WTC11 (cell line): ENCODE measurements around the gene EEFSEC. TPM values are rescaled to one million over a fixed set of nuclear protein-coding genes. Genes with fewer than 3 reads are reported as not detected.

Experiments used
- ATAC-seq: fragments of 200-7000 bp; cut with Tn5 transposase; 2 replicates; pipeline ENCODE4 v1.10.0; 2021; ENCODE audit warnings: mild to moderate bottlenecking, moderate library complexity
- CTCF ChIA-PET: fragments of 300-600 bp; sonication (Branson Sonifier 250); formaldehyde crosslinking; loops from one replicate; lab custom pipeline; 2021; ENCODE audit warnings: antibody characterized with exemption; lab: Charles Lee
- POLR2A ChIA-PET: fragments of 350-600 bp; sonication (Branson Sonifier 250); formaldehyde crosslinking; loops from one replicate; lab custom pipeline; 2021; ENCODE audit warnings: antibody characterized with exemption; lab: Charles Lee
- DNase-seq: peaks from one replicate; pipeline ENCODE4 v3.0.0; 2021; ENCODE audit warnings: low spot score
- H3K27ac Mint-ChIP-seq: 2 replicates; pipeline ENCODE4 v1.8.0; 2021; ENCODE audit warnings: mixed read lengths
- H3K27me3 Mint-ChIP-seq: 2 replicates; pipeline ENCODE4 v1.8.0; 2021; ENCODE audit warnings: low read depth, mild to moderate bottlenecking, moderate library complexity, mixed read lengths
- H3K36me3 Mint-ChIP-seq: 2 replicates; pipeline ENCODE4 v1.8.0; 2021; ENCODE audit warnings: mixed read lengths
- H3K4me1 Mint-ChIP-seq: 2 replicates; pipeline ENCODE4 v1.8.0; 2022; ENCODE audit warnings: mixed read lengths
- H3K4me3 Mint-ChIP-seq: 2 replicates; pipeline ENCODE4 v1.8.0; 2021; ENCODE audit warnings: mild to moderate bottlenecking, moderate library complexity, mixed read lengths
- H3K9me3 Mint-ChIP-seq: 2 replicates; pipeline ENCODE4 v1.8.0; 2021; ENCODE audit warnings: mixed read lengths
- ATF1 ChIP-seq: sonication (generic); formaldehyde crosslinking; IDR thresholded peaks from 2 replicates; pipeline ENCODE4 v1.8.1; 2023; ENCODE audit warnings: mild to moderate bottlenecking, moderate library complexity, missing genetic modification reagents
- CDX4 ChIP-seq: fragments of 250-450 bp; sonication (Bioruptor Pico); IDR thresholded peaks from 2 replicates; pipeline ENCODE4 v1.9.0; 2021; ENCODE audit warnings: moderate library complexity, mild to moderate bottlenecking, inconsistent platforms, borderline replicate concordance
- CREB1 ChIP-seq: sonication (generic); formaldehyde crosslinking; IDR thresholded peaks from 2 replicates; pipeline ENCODE4 v1.8.0; 2023; ENCODE audit warnings: mild to moderate bottlenecking, missing genetic modification reagents
- FOXJ3 ChIP-seq: sonication (generic); formaldehyde crosslinking; IDR thresholded peaks from 2 replicates; pipeline ENCODE4 v1.9.0; 2021; ENCODE audit warnings: missing genetic modification reagents, mild to moderate bottlenecking, borderline replicate concordance
- PRRX2 ChIP-seq: fragments of 250-450 bp; sonication (Bioruptor Pico); IDR thresholded peaks from 2 replicates; pipeline ENCODE4 v1.8.0; 2021; ENCODE audit warnings: mild to moderate bottlenecking
- RELA ChIP-seq: sonication (generic); formaldehyde crosslinking; IDR thresholded peaks from 2 replicates; pipeline ENCODE4 v1.8.1; 2022; ENCODE audit warnings: missing genetic modification reagents, mild to moderate bottlenecking, borderline replicate concordance
- SMAD4 ChIP-seq: sonication (generic); formaldehyde crosslinking; IDR thresholded peaks from 2 replicates; pipeline ENCODE4 v1.8.0; 2022; ENCODE audit warnings: mild to moderate bottlenecking, missing genetic modification reagents
- SOX15 ChIP-seq: fragments of 250-450 bp; sonication (Bioruptor Pico); IDR thresholded peaks from 2 replicates; pipeline ENCODE4 v1.9.0; 2021; ENCODE audit warnings: mild to moderate bottlenecking
- SP1 ChIP-seq: sonication (generic); formaldehyde crosslinking; conservative IDR thresholded peaks from 2 replicates; pipeline ENCODE4 v1.8.1; 2022; ENCODE audit warnings: missing genetic modification reagents
- ZMAT4 ChIP-seq: fragments of 250-450 bp; sonication (Bioruptor Pico); IDR thresholded peaks from 2 replicates; pipeline ENCODE4 v1.9.0; 2021; ENCODE audit warnings: mild to moderate bottlenecking
- ZNF121 ChIP-seq: sonication (generic); formaldehyde crosslinking; IDR thresholded peaks from 2 replicates; pipeline ENCODE4 v1.8.0; 2023; ENCODE audit warnings: missing genetic modification reagents
- ZNF317 ChIP-seq: sonication (generic); formaldehyde crosslinking; IDR thresholded peaks from 2 replicates; pipeline ENCODE4 v1.8.1; 2023; ENCODE audit warnings: low read depth, mild to moderate bottlenecking, moderate library complexity, missing genetic modification reagents, borderline replicate concordance
- total RNA-seq: library from RNA; stranded (reverse); gene quantifications from 3 replicates; pipeline ENCODE4 v1.2.3, GENCODE V29; 2021
- TF ChIP-seq, protein P1 (sequence below): sonication (generic); formaldehyde crosslinking; IDR thresholded peaks from 2 replicates; pipeline ENCODE4 v1.8.0; 2022; ENCODE audit warnings: mild to moderate bottlenecking, missing genetic modification reagents
- TF ChIP-seq, protein P2 (sequence below): sonication (generic); formaldehyde crosslinking; IDR thresholded peaks from 2 replicates; pipeline ENCODE4 v1.8.1; 2023; ENCODE audit warnings: mild to moderate bottlenecking, moderate library complexity, missing genetic modification reagents
- TF ChIP-seq, protein P3 (sequence below): sonication (generic); formaldehyde crosslinking; IDR thresholded peaks from 2 replicates; pipeline ENCODE4 v1.8.0; 2022; ENCODE audit warnings: mild to moderate bottlenecking, missing genetic modification reagents
- TF ChIP-seq, protein P4 (sequence below): fragments of 250-450 bp; sonication (Bioruptor Pico); IDR thresholded peaks from 2 replicates; pipeline ENCODE4 v2.1.2; 2022; ENCODE audit warnings: mild to moderate bottlenecking, moderate library complexity
- TF ChIP-seq, protein P5 (sequence below): sonication (generic); formaldehyde crosslinking; IDR thresholded peaks from 2 replicates; pipeline ENCODE4 v1.8.0; 2022; ENCODE audit warnings: missing genetic modification reagents
- TF ChIP-seq, protein P6 (sequence below): fragments of 250-450 bp; sonication (Bioruptor Pico); IDR thresholded peaks from 2 replicates; pipeline ENCODE4 v1.9.0; 2021; ENCODE audit warnings: mild to moderate bottlenecking, borderline replicate concordance
- TF ChIP-seq, protein P7 (sequence below): sonication (generic); formaldehyde crosslinking; IDR thresholded peaks from 2 replicates; pipeline ENCODE4 v1.8.1; 2023; ENCODE audit warnings: mild to moderate bottlenecking, missing genetic modification reagents

Gene EEFSEC
- total RNA-seq, 1 experiment from 2014 or later: 13.7 TPM

DNA sequence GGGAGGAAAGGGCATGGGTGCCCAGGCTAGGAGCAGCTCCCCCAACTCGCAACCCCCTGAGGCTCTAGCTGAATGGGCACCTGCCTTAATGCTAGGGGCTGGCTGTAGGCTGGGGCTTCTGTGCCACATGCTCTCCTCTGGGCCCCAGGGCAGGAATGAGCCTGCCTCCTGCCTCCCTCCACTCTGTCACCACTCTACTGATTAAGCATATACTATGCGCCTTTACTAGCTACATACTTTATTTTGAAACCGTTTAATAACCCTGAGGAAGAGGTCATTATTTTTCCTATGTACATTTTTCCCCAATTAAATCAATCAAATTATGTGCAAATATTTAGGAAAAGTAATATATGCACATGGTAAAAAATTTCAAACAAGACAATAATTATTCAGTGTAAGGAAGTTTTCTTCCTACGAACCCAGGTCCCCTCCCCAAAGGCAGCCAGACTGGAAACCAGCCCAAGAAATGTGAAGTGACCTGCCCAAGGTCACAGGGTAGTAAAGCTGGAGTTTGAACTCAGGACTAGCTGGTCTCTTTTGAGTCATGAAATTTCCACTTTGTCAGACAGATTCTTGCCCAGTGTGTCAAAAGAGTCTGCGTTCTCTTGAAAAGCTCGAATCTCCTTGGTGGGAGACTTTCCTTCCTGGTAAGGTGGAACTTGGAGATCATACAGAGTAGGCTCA, 190.9 kb downstream of the EEFSEC start:
- DNase-seq: no peak
- Mint-ChIP-seq H3K36me3 (no peaks in the 10 kb centered on the region), H3K27me3 (no peaks in the 10 kb centered on the region), H3K9me3 (no peaks in the 10 kb centered on the region), H3K27ac (peak overlapping the region; percentile 83), H3K4me3 (no peak overlapping the region), H3K4me1 (peaks cover 26% of the 10 kb centered on the region)
- ChIA-PET POLR2A (no interaction called here), CTCF (interaction anchor here (0.6 kb wide), 1 partner anchor 15 kb away, joined by 4 read pairs; no protein-coding TSS in a partner anchor)
- no peak for ATAC-seq
- no peak for TF ChIP-seq SP1
- no peak for TF ChIP-seq CREB1 (CRISPR knock-in tag)
- TF ChIP-seq, protein P1, sequence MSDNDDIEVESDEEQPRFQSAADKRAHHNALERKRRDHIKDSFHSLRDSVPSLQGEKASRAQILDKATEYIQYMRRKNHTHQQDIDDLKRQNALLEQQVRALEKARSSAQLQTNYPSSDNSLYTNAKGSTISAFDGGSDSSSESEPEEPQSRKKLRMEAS: no peak
- TF ChIP-seq PRRX2 (CRISPR knock-in tag): no peak
- TF ChIP-seq, protein P2, sequence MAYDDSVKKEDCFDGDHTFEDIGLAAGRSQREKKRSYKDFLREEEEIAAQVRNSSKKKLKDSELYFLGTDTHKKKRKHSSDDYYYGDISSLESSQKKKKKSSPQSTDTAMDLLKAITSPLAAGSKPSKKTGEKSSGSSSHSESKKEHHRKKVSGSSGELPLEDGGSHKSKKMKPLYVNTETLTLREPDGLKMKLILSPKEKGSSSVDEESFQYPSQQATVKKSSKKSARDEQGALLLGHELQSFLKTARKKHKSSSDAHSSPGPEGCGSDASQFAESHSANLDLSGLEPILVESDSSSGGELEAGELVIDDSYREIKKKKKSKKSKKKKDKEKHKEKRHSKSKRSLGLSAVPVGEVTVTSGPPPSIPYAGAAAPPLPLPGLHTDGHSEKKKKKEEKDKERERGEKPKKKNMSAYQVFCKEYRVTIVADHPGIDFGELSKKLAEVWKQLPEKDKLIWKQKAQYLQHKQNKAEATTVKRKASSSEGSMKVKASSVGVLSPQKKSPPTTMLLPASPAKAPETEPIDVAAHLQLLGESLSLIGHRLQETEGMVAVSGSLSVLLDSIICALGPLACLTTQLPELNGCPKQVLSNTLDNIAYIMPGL (CRISPR knock-in tag): no peak
- no peak for TF ChIP-seq SMAD4 (CRISPR knock-in tag)
- no peak for TF ChIP-seq CDX4 (CRISPR knock-in tag)
- TF ChIP-seq, protein P3, sequence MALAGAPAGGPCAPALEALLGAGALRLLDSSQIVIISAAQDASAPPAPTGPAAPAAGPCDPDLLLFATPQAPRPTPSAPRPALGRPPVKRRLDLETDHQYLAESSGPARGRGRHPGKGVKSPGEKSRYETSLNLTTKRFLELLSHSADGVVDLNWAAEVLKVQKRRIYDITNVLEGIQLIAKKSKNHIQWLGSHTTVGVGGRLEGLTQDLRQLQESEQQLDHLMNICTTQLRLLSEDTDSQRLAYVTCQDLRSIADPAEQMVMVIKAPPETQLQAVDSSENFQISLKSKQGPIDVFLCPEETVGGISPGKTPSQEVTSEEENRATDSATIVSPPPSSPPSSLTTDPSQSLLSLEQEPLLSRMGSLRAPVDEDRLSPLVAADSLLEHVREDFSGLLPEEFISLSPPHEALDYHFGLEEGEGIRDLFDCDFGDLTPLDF: no peak
- no peak for TF ChIP-seq FOXJ3

DNA sequence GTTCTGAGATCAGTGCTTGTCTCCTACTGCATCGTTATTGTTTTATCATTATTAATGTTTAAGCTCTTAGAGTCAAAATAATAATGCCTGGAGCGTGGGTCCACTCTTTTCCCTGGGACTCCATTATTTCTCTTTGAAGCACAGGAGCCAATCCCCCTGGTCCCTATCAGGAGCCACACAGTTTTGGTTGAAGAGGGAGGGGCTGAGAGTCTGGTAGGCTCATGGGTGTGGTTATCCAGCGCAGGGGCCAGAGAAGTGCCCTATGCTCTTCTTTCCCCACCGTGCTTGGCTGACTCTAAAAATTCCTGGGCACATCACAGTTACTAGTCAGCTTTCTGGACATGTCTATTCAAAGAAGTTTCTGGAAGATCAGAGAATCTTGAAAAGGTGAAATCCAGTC, 191.9 kb downstream of the EEFSEC start:
- H3K36me3 Mint-ChIP-seq: no peaks in the 10 kb centered on the region
- no peak for DNase-seq
- POLR2A ChIA-PET: no interaction called here
- CTCF ChIA-PET: interaction anchor here (1.0 kb wide), 1 partner anchor 23 kb away, joined by 4 read pairs; no protein-coding TSS in a partner anchor
- H3K4me1 Mint-ChIP-seq: peaks cover 31% of the 10 kb centered on the region
- ATAC-seq: no peak
- H3K27ac Mint-ChIP-seq: no peak overlapping the region
- no peaks in the 10 kb centered on the region for H3K9me3 Mint-ChIP-seq
- H3K4me3 Mint-ChIP-seq: no peak overlapping the region
- H3K27me3 Mint-ChIP-seq: no peaks in the 10 kb centered on the region
- TF ChIP-seq, protein P4, sequence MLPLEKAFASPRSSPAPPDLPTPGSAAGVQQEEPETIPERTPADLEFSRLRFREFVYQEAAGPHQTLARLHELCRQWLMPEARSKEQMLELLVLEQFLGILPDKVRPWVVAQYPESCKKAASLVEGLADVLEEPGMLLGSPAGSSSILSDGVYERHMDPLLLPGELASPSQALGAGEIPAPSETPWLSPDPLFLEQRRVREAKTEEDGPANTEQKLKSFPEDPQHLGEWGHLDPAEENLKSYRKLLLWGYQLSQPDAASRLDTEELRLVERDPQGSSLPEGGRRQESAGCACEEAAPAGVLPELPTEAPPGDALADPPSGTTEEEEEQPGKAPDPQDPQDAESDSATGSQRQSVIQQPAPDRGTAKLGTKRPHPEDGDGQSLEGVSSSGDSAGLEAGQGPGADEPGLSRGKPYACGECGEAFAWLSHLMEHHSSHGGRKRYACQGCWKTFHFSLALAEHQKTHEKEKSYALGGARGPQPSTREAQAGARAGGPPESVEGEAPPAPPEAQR (CRISPR knock-in tag): no peak
- TF ChIP-seq ZMAT4 (CRISPR knock-in tag) (no peak), RELA (CRISPR knock-in tag) (no peak), ZNF121 (no peak), SOX15 (CRISPR knock-in tag) (no peak), ZNF317 (CRISPR knock-in tag) (no peak), ATF1 (CRISPR knock-in tag) (no peak)
- TF ChIP-seq, protein P5, sequence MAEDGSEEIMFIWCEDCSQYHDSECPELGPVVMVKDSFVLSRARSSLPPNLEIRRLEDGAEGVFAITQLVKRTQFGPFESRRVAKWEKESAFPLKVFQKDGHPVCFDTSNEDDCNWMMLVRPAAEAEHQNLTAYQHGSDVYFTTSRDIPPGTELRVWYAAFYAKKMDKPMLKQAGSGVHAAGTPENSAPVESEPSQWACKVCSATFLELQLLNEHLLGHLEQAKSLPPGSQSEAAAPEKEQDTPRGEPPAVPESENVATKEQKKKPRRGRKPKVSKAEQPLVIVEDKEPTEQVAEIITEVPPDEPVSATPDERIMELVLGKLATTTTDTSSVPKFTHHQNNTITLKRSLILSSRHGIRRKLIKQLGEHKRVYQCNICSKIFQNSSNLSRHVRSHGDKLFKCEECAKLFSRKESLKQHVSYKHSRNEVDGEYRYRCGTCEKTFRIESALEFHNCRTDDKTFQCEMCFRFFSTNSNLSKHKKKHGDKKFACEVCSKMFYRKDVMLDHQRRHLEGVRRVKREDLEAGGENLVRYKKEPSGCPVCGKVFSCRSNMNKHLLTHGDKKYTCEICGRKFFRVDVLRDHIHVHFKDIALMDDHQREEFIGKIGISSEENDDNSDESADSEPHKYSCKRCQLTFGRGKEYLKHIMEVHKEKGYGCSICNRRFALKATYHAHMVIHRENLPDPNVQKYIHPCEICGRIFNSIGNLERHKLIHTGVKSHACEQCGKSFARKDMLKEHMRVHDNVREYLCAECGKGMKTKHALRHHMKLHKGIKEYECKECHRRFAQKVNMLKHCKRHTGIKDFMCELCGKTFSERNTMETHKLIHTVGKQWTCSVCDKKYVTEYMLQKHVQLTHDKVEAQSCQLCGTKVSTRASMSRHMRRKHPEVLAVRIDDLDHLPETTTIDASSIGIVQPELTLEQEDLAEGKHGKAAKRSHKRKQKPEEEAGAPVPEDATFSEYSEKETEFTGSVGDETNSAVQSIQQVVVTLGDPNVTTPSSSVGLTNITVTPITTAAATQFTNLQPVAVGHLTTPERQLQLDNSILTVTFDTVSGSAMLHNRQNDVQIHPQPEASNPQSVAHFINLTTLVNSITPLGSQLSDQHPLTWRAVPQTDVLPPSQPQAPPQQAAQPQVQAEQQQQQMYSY (CRISPR knock-in tag): no peak
- TF ChIP-seq, protein P6, sequence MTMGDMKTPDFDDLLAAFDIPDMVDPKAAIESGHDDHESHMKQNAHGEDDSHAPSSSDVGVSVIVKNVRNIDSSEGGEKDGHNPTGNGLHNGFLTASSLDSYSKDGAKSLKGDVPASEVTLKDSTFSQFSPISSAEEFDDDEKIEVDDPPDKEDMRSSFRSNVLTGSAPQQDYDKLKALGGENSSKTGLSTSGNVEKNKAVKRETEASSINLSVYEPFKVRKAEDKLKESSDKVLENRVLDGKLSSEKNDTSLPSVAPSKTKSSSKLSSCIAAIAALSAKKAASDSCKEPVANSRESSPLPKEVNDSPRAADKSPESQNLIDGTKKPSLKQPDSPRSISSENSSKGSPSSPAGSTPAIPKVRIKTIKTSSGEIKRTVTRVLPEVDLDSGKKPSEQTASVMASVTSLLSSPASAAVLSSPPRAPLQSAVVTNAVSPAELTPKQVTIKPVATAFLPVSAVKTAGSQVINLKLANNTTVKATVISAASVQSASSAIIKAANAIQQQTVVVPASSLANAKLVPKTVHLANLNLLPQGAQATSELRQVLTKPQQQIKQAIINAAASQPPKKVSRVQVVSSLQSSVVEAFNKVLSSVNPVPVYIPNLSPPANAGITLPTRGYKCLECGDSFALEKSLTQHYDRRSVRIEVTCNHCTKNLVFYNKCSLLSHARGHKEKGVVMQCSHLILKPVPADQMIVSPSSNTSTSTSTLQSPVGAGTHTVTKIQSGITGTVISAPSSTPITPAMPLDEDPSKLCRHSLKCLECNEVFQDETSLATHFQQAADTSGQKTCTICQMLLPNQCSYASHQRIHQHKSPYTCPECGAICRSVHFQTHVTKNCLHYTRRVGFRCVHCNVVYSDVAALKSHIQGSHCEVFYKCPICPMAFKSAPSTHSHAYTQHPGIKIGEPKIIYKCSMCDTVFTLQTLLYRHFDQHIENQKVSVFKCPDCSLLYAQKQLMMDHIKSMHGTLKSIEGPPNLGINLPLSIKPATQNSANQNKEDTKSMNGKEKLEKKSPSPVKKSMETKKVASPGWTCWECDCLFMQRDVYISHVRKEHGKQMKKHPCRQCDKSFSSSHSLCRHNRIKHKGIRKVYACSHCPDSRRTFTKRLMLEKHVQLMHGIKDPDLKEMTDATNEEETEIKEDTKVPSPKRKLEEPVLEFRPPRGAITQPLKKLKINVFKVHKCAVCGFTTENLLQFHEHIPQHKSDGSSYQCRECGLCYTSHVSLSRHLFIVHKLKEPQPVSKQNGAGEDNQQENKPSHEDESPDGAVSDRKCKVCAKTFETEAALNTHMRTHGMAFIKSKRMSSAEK (CRISPR knock-in tag): no peak
- TF ChIP-seq, protein P7, sequence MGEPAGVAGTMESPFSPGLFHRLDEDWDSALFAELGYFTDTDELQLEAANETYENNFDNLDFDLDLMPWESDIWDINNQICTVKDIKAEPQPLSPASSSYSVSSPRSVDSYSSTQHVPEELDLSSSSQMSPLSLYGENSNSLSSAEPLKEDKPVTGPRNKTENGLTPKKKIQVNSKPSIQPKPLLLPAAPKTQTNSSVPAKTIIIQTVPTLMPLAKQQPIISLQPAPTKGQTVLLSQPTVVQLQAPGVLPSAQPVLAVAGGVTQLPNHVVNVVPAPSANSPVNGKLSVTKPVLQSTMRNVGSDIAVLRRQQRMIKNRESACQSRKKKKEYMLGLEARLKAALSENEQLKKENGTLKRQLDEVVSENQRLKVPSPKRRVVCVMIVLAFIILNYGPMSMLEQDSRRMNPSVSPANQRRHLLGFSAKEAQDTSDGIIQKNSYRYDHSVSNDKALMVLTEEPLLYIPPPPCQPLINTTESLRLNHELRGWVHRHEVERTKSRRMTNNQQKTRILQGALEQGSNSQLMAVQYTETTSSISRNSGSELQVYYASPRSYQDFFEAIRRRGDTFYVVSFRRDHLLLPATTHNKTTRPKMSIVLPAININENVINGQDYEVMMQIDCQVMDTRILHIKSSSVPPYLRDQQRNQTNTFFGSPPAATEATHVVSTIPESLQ: no peak
